Endothelial cell of umbilical vein (primary cell): ENCODE data around the gene CTIF. TPM values are rescaled to one million over a fixed set of nuclear protein-coding genes. Genes with fewer than 3 reads are reported as not detected.

Experiments
- BruUV-seq: library from RNA; stranded (reverse); fragments of 400-500 nt; replicated peaks from 2 replicates; lab custom pipeline; 2021; lab: Mats Ljungman, UMichigan
- CTCF ChIA-PET: fragments of 300-600, 350-600 bp; sonication (Branson Sonifier 250); formaldehyde crosslinking; loops from one replicate; lab custom pipeline; 2021; ENCODE audit warnings: antibody characterized with exemption, inconsistent platforms; lab: Charles Lee
- POLR2A ChIA-PET: fragments of 300-600, 350-600 bp; sonication (Branson Sonifier 250); formaldehyde crosslinking; loops from one replicate; lab custom pipeline; 2021; ENCODE audit warnings: antibody characterized with exemption, inconsistent platforms; lab: Charles Lee
- DNase-seq: peaks from one replicate; pipeline ENCODE4 v3.0.0-alpha.2; 2011; ENCODE audit warnings: low read depth, low spot score
- FAIRE-seq: peaks from 2 replicates; lab custom pipeline; 2011; peaks lifted over from hg19 to GRCh38; lab: Jason Lieb, UNC
- H2AFZ ChIP-seq: 2 replicates; pipeline ENCODE4 v1.6.0; 2012; ENCODE audit warnings: low read depth, low read length, control low read depth, inconsistent platforms
- H3K27ac ChIP-seq: 2 replicates; pipeline ENCODE4 v1.5.1; 2011; ENCODE audit warnings: low read depth, mild to moderate bottlenecking, control low read depth, low read length, moderate library complexity; ENCODE audit not compliant: insufficient read depth
- H3K27me3 ChIP-seq, 2 experiments: 2 replicates each; pipeline versions ENCODE4 v1.6.0 to v1.6.1; 2011; ENCODE audit warnings: low read length in 2 of 2, mixed read lengths in 1 of 2; ENCODE audit not compliant: control insufficient read depth in 2 of 2, insufficient read depth in 2 of 2
- H3K36me3 ChIP-seq, 2 experiments: 2 replicates in 1 of 2; 3 replicates in 1 of 2; pipeline ENCODE4 v1.5.1; 2011; ENCODE audit warnings: low read length in 2 of 2, mild to moderate bottlenecking in 1 of 2, moderate library complexity in 1 of 2; ENCODE audit not compliant: control insufficient read depth in 2 of 2, insufficient read depth in 2 of 2; ENCODE audit errors: extremely low read depth in 1 of 2
- H3K4me1 ChIP-seq: 3 replicates; pipeline ENCODE4 v1.5.1; 2011; ENCODE audit warnings: mild to moderate bottlenecking, low read length; ENCODE audit not compliant: control insufficient read depth, insufficient read depth; ENCODE audit errors: extremely low read depth
- H3K4me2 ChIP-seq: 2 replicates; pipeline ENCODE4 v1.6.1; 2011; ENCODE audit warnings: low read length, control low read depth, mixed read lengths; ENCODE audit not compliant: insufficient read depth
- H3K4me3 ChIP-seq, 3 experiments: fragments of 200-600 bp in 1 of 3; sonication (generic), shearing (Covaris generic) in 1 of 3; replicated peaks in 1 of 3; 2 replicates each; pipeline ENCODE4 v1.5.1; 2011 to 2016; ENCODE audit warnings: control low read depth in 3 of 3, low read length in 3 of 3, mild to moderate bottlenecking in 2 of 3, inconsistent platforms in 1 of 3, low read depth in 1 of 3, moderate library complexity in 1 of 3; ENCODE audit not compliant: insufficient read depth in 1 of 3
- H3K79me2 ChIP-seq: 2 replicates; pipeline ENCODE4 v1.6.0; 2012; ENCODE audit warnings: low read length, inconsistent platforms; ENCODE audit not compliant: control insufficient read depth, insufficient read depth
- H3K9ac ChIP-seq: replicated peaks from 2 replicates; pipeline ENCODE3; 2011; ENCODE audit warnings: low read length, control low read depth; ENCODE audit not compliant: insufficient read depth; ENCODE audit errors: extremely low read depth
- H3K9me1 ChIP-seq: replicated peaks from 3 replicates; pipeline ENCODE4 v1.6.0; 2011; ENCODE audit warnings: mild to moderate bottlenecking, low read length; ENCODE audit not compliant: control insufficient read depth, insufficient read depth; ENCODE audit errors: extremely low read depth
- H3K9me3 ChIP-seq: replicated peaks from 2 replicates; pipeline ENCODE4 v1.5.1; 2012; ENCODE audit warnings: low read length, inconsistent platforms; ENCODE audit not compliant: control insufficient read depth, insufficient read depth
- H4K20me1 ChIP-seq: replicated peaks from 2 replicates; pipeline ENCODE3; 2011; ENCODE audit warnings: mild to moderate bottlenecking, low read length; ENCODE audit not compliant: control insufficient read depth, insufficient read depth; ENCODE audit errors: extremely low read depth
- CTCF ChIP-seq, 2 donors: IDR thresholded peaks; 1 replicate in 1 of 2; 2 replicates in 1 of 2; pipeline ENCODE4 v1.5.1; 2011; ENCODE audit warnings: low read length in 2 of 2, mild to moderate bottlenecking in 2 of 2, moderate library complexity in 2 of 2, control low read depth in 1 of 2, inconsistent platforms in 1 of 2, low read depth in 1 of 2; ENCODE audit not compliant: insufficient read depth in 1 of 2; ENCODE audit errors: extremely low read depth in 1 of 2
- EZH2 ChIP-seq: IDR thresholded peaks from 2 replicates; pipeline ENCODE4 v1.6.1; 2012; ENCODE audit warnings: borderline replicate concordance, low read depth, mild to moderate bottlenecking, moderate library complexity, low read length, inconsistent platforms; ENCODE audit not compliant: severe bottlenecking
- FOS ChIP-seq: IDR thresholded peaks from 2 replicates; pipeline ENCODE4 v1.6.1; 2011; ENCODE audit warnings: mild to moderate bottlenecking, low read length, moderate library complexity, borderline replicate concordance; ENCODE audit not compliant: insufficient read depth
- GATA2 ChIP-seq: IDR thresholded peaks from 2 replicates; pipeline ENCODE4 v1.7.0; 2011; ENCODE audit warnings: low read depth, mild to moderate bottlenecking, moderate library complexity, mixed read lengths, low read length; ENCODE audit not compliant: insufficient read length, insufficient read depth
- JUN ChIP-seq: IDR thresholded peaks from 2 replicates; pipeline ENCODE4 v1.6.1; 2011; ENCODE audit warnings: borderline replicate concordance, low read depth; ENCODE audit not compliant: insufficient read length, insufficient read depth
- MAX ChIP-seq: IDR thresholded peaks from 2 replicates; pipeline ENCODE4 v1.6.1; 2011; ENCODE audit not compliant: insufficient read depth, insufficient read length
- MYC ChIP-seq: IDR thresholded peaks from one replicate; pipeline ENCODE4 v1.6.1; 2011; ENCODE audit warnings: mild to moderate bottlenecking, low read depth, low read length
- POLR2A ChIP-seq: IDR thresholded peaks from 2 replicates; pipeline ENCODE4 v1.6.1; 2012; ENCODE audit warnings: low read depth, mild to moderate bottlenecking, control low read depth, low read length
- POLR2AphosphoS5 ChIP-seq: IDR thresholded peaks from 2 replicates; pipeline ENCODE4 v1.6.1; 2012; ENCODE audit warnings: low read depth, mild to moderate bottlenecking, control low read depth, low read length, moderate library complexity; ENCODE audit not compliant: insufficient read depth
- dilution Hi-C: fragments of 300-500 bp; cut with MboI; formaldehyde crosslinking; loops from one replicate; pipeline ENCODE4 v1.15.0; 2019; ENCODE audit warnings: low sequenced_read_pairs; ENCODE audit not compliant: extremely low pct_ligation_motif_present
- intact Hi-C: fragments of 100-400 bp; cut with micrococcal nuclease; formaldehyde crosslinking; loops from one replicate; pipeline ENCODE4 v1.10.0; 2022
- polyA plus RNA-seq, 4 experiments: library from polyadenylated mRNA; depleted of rRNA in 3 of 4; stranded (reverse) in 3 of 4; unstranded in 1 of 4; fragments of >200 nt; gene quantifications; 2 replicates each; pipeline versions ENCODE4 v1.2.1 to v1.2.3, GENCODE V29; 2011 to 2012; ENCODE audit warnings: missing spikeins in 1 of 4
- total RNA-seq: library from RNA; stranded (reverse); gene quantifications from 2 replicates; pipeline ENCODE4 v1.2.3, GENCODE V29; 2021

CTIF gene
- total and polyA plus RNA-seq, 2 donors (not counting 3 experiments of a cell fraction or from before 2014, with no cell fraction given), result 20.9 to 57.7 TPM

GRCh38 chr18:48682768-48683167 lies 143.9 kb downstream of the CTIF start:
- Histone ChIP-seq H4K20me1 (no peaks in the 10 kb centered on the region), H3K27me3 (no peaks in the 10 kb centered on the region), H3K4me2 (no peak overlapping the region), H2AFZ (no peak overlapping the region), H3K36me3 (no peaks in the 10 kb centered on the region), H3K79me2 (no peaks in the 10 kb centered on the region), H3K4me3 (no peak overlapping the region), H3K27ac (no peak overlapping the region), H3K4me1 (peaks cover 17% of the 10 kb centered on the region), H3K9me1 (no peaks in the 10 kb centered on the region), H3K9me3 (no peaks in the 10 kb centered on the region), H3K9ac (no peak overlapping the region)
- TF ChIP-seq CTCF (IDR thresholded peaks at IDR 0.05; ENCODE audit: extremely low read depth in 1 of 2, insufficient read depth in 1 of 2, low read depth in 1 of 2, low read length in 2 of 2) (no peak), POLR2A (no peak), FOS (no peak), JUN (no peak), POLR2AphosphoS5 (no peak), EZH2 (no peak), MYC (no peak), GATA2 (no peak), MAX (no peak)
- no TSS peak for BruUV-seq
- FAIRE-seq (no peak), DNase-seq (no peak)
- CTCF ChIA-PET, result no interaction called here
- POLR2A ChIA-PET, result no interaction called here
- intact Hi-C loops (loop anchor here (5.0 kb wide), 1 partner anchor 75 kb away; no protein-coding TSS in a partner anchor), dilution Hi-C loops (no loop called here)
